Panc1 (cell line): Measurements from ENCODE around the gene GPR176. TPM values are rescaled to one million over a fixed set of nuclear protein-coding genes. Genes with fewer than 3 reads are reported as not detected.

Experiments used
- ATAC-seq: fragments of 200-7000 bp; cut with Tn5 transposase; 2 replicates; pipeline ENCODE4 v1.9.1; 2020; ENCODE audit warnings: mild to moderate bottlenecking, moderate library complexity
- Bru-seq: library from RNA; stranded (reverse); fragments of 400-500 nt; gene quantifications from one replicate; lab custom pipeline; 2021; lab: Mats Ljungman, UMichigan
- BruChase-seq, 2 experiments: library from RNA; stranded (reverse); fragments of 400-500 nt; gene quantifications; one replicate each; lab custom pipeline; 2021; lab: Mats Ljungman, UMichigan
- BruUV-seq: library from RNA; stranded (reverse); fragments of 400-500 nt; replicated peaks from 2 replicates; lab custom pipeline; 2021; lab: Mats Ljungman, UMichigan
- CTCF ChIA-PET: fragments of 300-600 bp; sonication (Branson Sonifier 250); formaldehyde crosslinking; loops from one replicate; lab custom pipeline; 2022; ENCODE audit warnings: antibody characterized with exemption; lab: Charles Lee
- POLR2A ChIA-PET: fragments of 300-600 bp; sonication (Branson Sonifier 250); formaldehyde crosslinking; loops from one replicate; lab custom pipeline; 2022; ENCODE audit warnings: antibody characterized with exemption; lab: Charles Lee
- DNase-seq: peaks from one replicate; pipeline ENCODE4 v3.0.0-alpha.2; 2010; ENCODE audit warnings: low read depth, low spot score
- H3K27ac ChIP-seq: 2 replicates; pipeline ENCODE4 v1.5.1; 2011; ENCODE audit warnings: mild to moderate bottlenecking, low read length, inconsistent platforms
- H3K27me3 ChIP-seq: fragments of 200-500 bp; sonication (Bioruptor generic); 2 replicates; pipeline ENCODE4 v1.6.0; 2014; ENCODE audit warnings: low read length, inconsistent platforms; ENCODE audit not compliant: control insufficient read depth, insufficient read depth
- H3K36me3 ChIP-seq: fragments of 200-500 bp; sonication (Bioruptor generic); 2 replicates; pipeline ENCODE4 v1.5.1; 2014; ENCODE audit warnings: inconsistent platforms, mild to moderate bottlenecking, low read length, moderate library complexity; ENCODE audit not compliant: control insufficient read depth, insufficient read depth
- H3K4me1 ChIP-seq: 2 replicates; pipeline ENCODE4 v1.5.1; 2011; ENCODE audit warnings: inconsistent platforms, mild to moderate bottlenecking, low read length, moderate library complexity; ENCODE audit not compliant: control insufficient read depth, insufficient read depth
- H3K4me3 ChIP-seq, 2 experiments: 2 replicates each; pipeline ENCODE4 v1.5.1; 2011 to 2012; ENCODE audit warnings: low read depth in 2 of 2, low read length in 2 of 2, mild to moderate bottlenecking in 2 of 2, inconsistent platforms in 1 of 2, moderate library complexity in 1 of 2
- H3K9me3 ChIP-seq: fragments of 200-500 bp; sonication (Bioruptor generic); 2 replicates; pipeline ENCODE4 v1.5.1; 2014; ENCODE audit warnings: low read depth, mild to moderate bottlenecking, inconsistent platforms, low read length, moderate library complexity; ENCODE audit not compliant: control insufficient read depth, insufficient read depth
- POLR2AphosphoS5 ChIP-seq: IDR thresholded peaks from 2 replicates; pipeline ENCODE4 v1.6.1; 2012; ENCODE audit warnings: mild to moderate bottlenecking, low read depth, low read length, moderate library complexity
- REST ChIP-seq, 2 experiments: IDR thresholded peaks; 2 replicates each; pipeline ENCODE4 v1.6.1; 2011 to 2012; ENCODE audit warnings: low read depth in 2 of 2, control low read depth in 1 of 2, low read length in 1 of 2, mild to moderate bottlenecking in 1 of 2, moderate library complexity in 1 of 2; ENCODE audit not compliant: insufficient read depth in 1 of 2
- SIN3A ChIP-seq: IDR thresholded peaks from 2 replicates; pipeline ENCODE4 v1.6.1; 2012; ENCODE audit warnings: low read depth, mild to moderate bottlenecking, low read length, moderate library complexity, borderline replicate concordance; ENCODE audit not compliant: insufficient read depth
- TCF7L2 ChIP-seq: IDR thresholded peaks from 2 replicates; pipeline ENCODE4 v1.6.1; 2011; ENCODE audit warnings: mild to moderate bottlenecking, low read depth, low read length, inconsistent platforms
- in situ Hi-C: cut with HindIII; loops from 2 replicates; pipeline ENCODE4 v1.10.0; 2016; ENCODE audit warnings: low sequenced_read_pairs, low pct_unique_long_range_greater_than_20kb
- intact Hi-C: fragments of 100-400 bp; cut with micrococcal nuclease; formaldehyde crosslinking; loops from one replicate; pipeline ENCODE4 v1.10.0; 2022; ENCODE audit not compliant: unreplicated experiment
- long read RNA-seq: library from polyadenylated mRNA; unstranded; transcript quantifications from one replicate; pipeline ENCODE4 v2.0.0, GENCODE V29; 2021; ENCODE audit not compliant: unreplicated experiment
- polyA plus RNA-seq: library from polyadenylated mRNA; unstranded; fragments of >200 nt; gene quantifications from one replicate; pipeline ENCODE4 v1.2.1, GENCODE V29; 2012; ENCODE audit warnings: missing spikeins; ENCODE audit not compliant: insufficient read length
- total RNA-seq: library from RNA; stranded (reverse); gene quantifications from one replicate; pipeline ENCODE4 v1.2.1, GENCODE V29; 2021; ENCODE audit not compliant: unreplicated experiment
- TF ChIP-seq, protein P1 (sequence below): fragments of 450-650 bp; IDR thresholded peaks from 2 replicates; pipeline ENCODE4 v1.5.1; 2017; ENCODE audit warnings: mild to moderate bottlenecking

Gene GPR176, protein sequence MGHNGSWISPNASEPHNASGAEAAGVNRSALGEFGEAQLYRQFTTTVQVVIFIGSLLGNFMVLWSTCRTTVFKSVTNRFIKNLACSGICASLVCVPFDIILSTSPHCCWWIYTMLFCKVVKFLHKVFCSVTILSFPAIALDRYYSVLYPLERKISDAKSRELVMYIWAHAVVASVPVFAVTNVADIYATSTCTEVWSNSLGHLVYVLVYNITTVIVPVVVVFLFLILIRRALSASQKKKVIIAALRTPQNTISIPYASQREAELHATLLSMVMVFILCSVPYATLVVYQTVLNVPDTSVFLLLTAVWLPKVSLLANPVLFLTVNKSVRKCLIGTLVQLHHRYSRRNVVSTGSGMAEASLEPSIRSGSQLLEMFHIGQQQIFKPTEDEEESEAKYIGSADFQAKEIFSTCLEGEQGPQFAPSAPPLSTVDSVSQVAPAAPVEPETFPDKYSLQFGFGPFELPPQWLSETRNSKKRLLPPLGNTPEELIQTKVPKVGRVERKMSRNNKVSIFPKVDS
- total RNA-seq (12.7 TPM), Bru-seq, nascent RNA (percentile 57 among the genes with signal in this experiment), BruChase-seq, experiment 1, labeled RNA remaining after a 2-hour chase (percentile 51 among the genes with signal in this experiment), BruChase-seq, experiment 2, labeled RNA remaining after a 6-hour chase (percentile 55 among the genes with signal in this experiment)
- polyA plus RNA-seq, result 9.6 TPM
- long read RNA-seq, transcript GPR176-205 (3 exons, 2,816 nt), result major isoform, 31 of 55 reads
- long read RNA-seq, partial matches to known transcripts, result 1 of 55 reads
- long read RNA-seq, other reads (novel, unspliced or antisense), result 23 of 55 reads

DNA sequence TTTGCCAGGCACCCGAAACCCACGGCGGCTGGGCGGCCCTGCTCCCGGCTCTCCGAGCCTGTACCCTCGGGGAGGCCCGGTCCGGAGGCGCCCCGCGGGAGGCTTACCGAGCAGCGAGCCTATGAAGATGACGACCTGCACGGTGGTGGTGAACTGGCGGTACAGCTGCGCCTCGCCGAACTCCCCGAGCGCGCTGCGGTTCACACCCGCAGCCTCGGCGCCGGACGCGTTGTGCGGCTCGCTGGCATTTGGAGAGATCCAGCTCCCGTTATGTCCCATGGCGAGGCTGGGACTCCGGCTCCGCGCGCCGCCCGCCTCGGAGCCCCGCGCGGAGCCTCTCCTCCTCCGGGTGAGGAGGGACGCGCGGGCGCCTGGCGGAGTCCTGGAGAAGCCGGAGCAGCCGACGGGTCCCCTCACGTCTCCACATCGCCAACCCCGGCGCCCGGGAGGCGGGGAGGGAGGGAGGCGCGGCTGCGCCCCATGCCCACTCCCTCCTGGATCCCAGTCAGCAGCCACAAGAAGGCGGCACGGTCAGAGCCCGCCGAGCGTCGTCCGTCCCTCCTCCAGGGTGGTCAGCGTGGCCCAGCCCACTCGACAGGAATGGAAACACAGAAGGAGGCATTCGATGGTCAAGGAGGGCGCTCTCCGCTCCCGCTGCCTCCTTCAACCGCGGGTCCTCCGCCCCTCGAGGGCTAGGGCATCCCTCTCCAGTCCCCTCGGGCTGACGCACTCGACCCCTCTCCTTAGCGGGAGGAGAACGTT is at the start of gene GPR176:
Gene GPR176, minus strand, starts transcription at position 519 of the 762 bp plus-strand sequence. Its CDS starts 240 bp downstream, at position 279.
- no peaks in the 10 kb centered on the region for H3K36me3 ChIP-seq
- no peaks in the 10 kb centered on the region for H3K9me3 ChIP-seq
- intact Hi-C loops (no loop called here), in situ Hi-C loops (no loop called here)
- H3K27me3 ChIP-seq, result peaks cover 7% of the 10 kb centered on the region; the same call in 1 of the 2 replicates
- BruUV-seq, result no TSS peak
- POLR2A ChIA-PET, result no interaction called here
- H3K4me3 ChIP-seq, result peak within 1 kb of the TSS; percentile 69 to 71
- H3K4me1 ChIP-seq, result peaks cover 6% of the 10 kb centered on the region; the same call in 1 of the 2 replicates
- ATAC-seq (peak; percentile 92), DNase-seq (no peak)
- peak within 1 kb of the TSS; percentile 93 for H3K27ac ChIP-seq
- TF ChIP-seq POLR2AphosphoS5 (no peak), REST (IDR thresholded peaks at IDR 0.05; ENCODE audit: insufficient read depth in 1 of 2, low read depth in 2 of 2, low read length in 1 of 2) (no peak), TCF7L2 (peak; percentile 23; the same call in 1 of the 2 replicates), SIN3A (0 out of 2 replicates have a peak, but pooled peaks have one; percentile 50)
- TF ChIP-seq, protein P1, sequence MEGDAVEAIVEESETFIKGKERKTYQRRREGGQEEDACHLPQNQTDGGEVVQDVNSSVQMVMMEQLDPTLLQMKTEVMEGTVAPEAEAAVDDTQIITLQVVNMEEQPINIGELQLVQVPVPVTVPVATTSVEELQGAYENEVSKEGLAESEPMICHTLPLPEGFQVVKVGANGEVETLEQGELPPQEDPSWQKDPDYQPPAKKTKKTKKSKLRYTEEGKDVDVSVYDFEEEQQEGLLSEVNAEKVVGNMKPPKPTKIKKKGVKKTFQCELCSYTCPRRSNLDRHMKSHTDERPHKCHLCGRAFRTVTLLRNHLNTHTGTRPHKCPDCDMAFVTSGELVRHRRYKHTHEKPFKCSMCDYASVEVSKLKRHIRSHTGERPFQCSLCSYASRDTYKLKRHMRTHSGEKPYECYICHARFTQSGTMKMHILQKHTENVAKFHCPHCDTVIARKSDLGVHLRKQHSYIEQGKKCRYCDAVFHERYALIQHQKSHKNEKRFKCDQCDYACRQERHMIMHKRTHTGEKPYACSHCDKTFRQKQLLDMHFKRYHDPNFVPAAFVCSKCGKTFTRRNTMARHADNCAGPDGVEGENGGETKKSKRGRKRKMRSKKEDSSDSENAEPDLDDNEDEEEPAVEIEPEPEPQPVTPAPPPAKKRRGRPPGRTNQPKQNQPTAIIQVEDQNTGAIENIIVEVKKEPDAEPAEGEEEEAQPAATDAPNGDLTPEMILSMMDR, result peak; percentile 49; the same call in 1 of the 2 replicates
- CTCF ChIA-PET, result no interaction called here

DNA sequence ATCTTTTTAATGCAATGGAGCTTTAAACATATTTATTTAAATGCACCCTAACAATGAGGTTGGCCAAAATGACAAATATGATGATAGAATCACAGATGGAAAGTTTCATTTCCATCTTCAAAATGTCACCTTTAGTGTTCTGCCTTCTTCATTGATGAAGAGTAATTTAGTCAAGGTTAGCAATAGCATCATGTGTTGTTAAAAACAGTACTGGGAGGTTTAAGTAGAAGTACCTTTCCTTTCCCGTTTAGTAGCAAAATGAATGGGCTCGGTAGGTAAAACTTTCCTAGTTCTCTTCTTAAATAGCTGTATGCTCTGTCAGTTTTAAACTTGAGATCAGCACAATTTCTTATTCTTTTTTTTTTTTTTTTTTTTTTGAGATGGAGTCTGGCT is 48.9 kb upstream of the GPR176 start:
- intact Hi-C loops, result no loop called here
- no peak overlapping the region for H3K27ac ChIP-seq
- POLR2A ChIA-PET, result no interaction called here
- no peak for ATAC-seq
- no peak overlapping the region for H3K4me3 ChIP-seq
- DNase-seq, result no peak
- CTCF ChIA-PET, result interaction anchor here (0.6 kb wide), 1 partner anchor 108 kb away, joined by 4 read pairs; no protein-coding TSS in a partner anchor
- TF ChIP-seq, protein P1, result no peak
- no peak for TF ChIP-seq SIN3A
- no peak for TF ChIP-seq POLR2AphosphoS5
- no peak for TF ChIP-seq TCF7L2
- TF ChIP-seq REST (IDR thresholded peaks at IDR 0.05; ENCODE audit: insufficient read depth in 1 of 2, low read depth in 2 of 2, low read length in 1 of 2), result no peak
- no peaks in the 10 kb centered on the region for H3K27me3 ChIP-seq
- H3K36me3 ChIP-seq, result peaks cover 15% of the 10 kb centered on the region
- no TSS peak for BruUV-seq
- no peaks in the 10 kb centered on the region for H3K9me3 ChIP-seq
- in situ Hi-C loops, result no loop called here
- no peaks in the 10 kb centered on the region for H3K4me1 ChIP-seq
